ENCODE results near the gene CRBN.

GRCh38 chr3:3102751-3103150 is 76.7 kb downstream of the CRBN start:
- no peak for TF ChIP-seq EZH2phosphoT487 (IDR thresholded peaks at IDR 0.05; ENCODE audit: insufficient read depth, low read depth)
- no peak for TF ChIP-seq EZH2 (IDR thresholded peaks at IDR 0.05; ENCODE audit: insufficient read depth, poor library complexity, severe bottlenecking)
